Endothelial cell of umbilical vein (primary cell): ENCODE data around the gene MIF4GD. TPM values are rescaled to one million over a fixed set of nuclear protein-coding genes. Genes with fewer than 3 reads are reported as not detected.

Source experiments
- BruUV-seq: library from RNA; stranded (reverse); fragments of 400-500 nt; replicated peaks from 2 replicates; lab custom pipeline; 2021; lab: Mats Ljungman, UMichigan
- CTCF ChIA-PET: fragments of 300-600, 350-600 bp; sonication (Branson Sonifier 250); formaldehyde crosslinking; loops from one replicate; lab custom pipeline; 2021; ENCODE audit warnings: antibody characterized with exemption, inconsistent platforms; lab: Charles Lee
- POLR2A ChIA-PET: fragments of 300-600, 350-600 bp; sonication (Branson Sonifier 250); formaldehyde crosslinking; loops from one replicate; lab custom pipeline; 2021; ENCODE audit warnings: antibody characterized with exemption, inconsistent platforms; lab: Charles Lee
- DNase-seq: peaks from one replicate; pipeline ENCODE4 v3.0.0-alpha.2; 2011; ENCODE audit warnings: low read depth, low spot score
- FAIRE-seq: peaks from 2 replicates; lab custom pipeline; 2011; peaks lifted over from hg19 to GRCh38; lab: Jason Lieb, UNC
- H2AFZ ChIP-seq: 2 replicates; pipeline ENCODE4 v1.6.0; 2012; ENCODE audit warnings: low read depth, low read length, control low read depth, inconsistent platforms
- H3K27ac ChIP-seq: 2 replicates; pipeline ENCODE4 v1.5.1; 2011; ENCODE audit warnings: low read depth, mild to moderate bottlenecking, control low read depth, low read length, moderate library complexity; ENCODE audit not compliant: insufficient read depth
- H3K27me3 ChIP-seq, 2 experiments: 2 replicates each; pipeline versions ENCODE4 v1.6.0 to v1.6.1; 2011; ENCODE audit warnings: low read length in 2 of 2, mixed read lengths in 1 of 2; ENCODE audit not compliant: control insufficient read depth in 2 of 2, insufficient read depth in 2 of 2
- H3K36me3 ChIP-seq, 2 experiments: 2 replicates in 1 of 2; 3 replicates in 1 of 2; pipeline ENCODE4 v1.5.1; 2011; ENCODE audit warnings: low read length in 2 of 2, mild to moderate bottlenecking in 1 of 2, moderate library complexity in 1 of 2; ENCODE audit not compliant: control insufficient read depth in 2 of 2, insufficient read depth in 2 of 2; ENCODE audit errors: extremely low read depth in 1 of 2
- H3K4me1 ChIP-seq: 3 replicates; pipeline ENCODE4 v1.5.1; 2011; ENCODE audit warnings: mild to moderate bottlenecking, low read length; ENCODE audit not compliant: control insufficient read depth, insufficient read depth; ENCODE audit errors: extremely low read depth
- H3K4me2 ChIP-seq: 2 replicates; pipeline ENCODE4 v1.6.1; 2011; ENCODE audit warnings: low read length, control low read depth, mixed read lengths; ENCODE audit not compliant: insufficient read depth
- H3K4me3 ChIP-seq, 3 experiments: fragments of 200-600 bp in 1 of 3; sonication (generic), shearing (Covaris generic) in 1 of 3; replicated peaks in 1 of 3; 2 replicates each; pipeline ENCODE4 v1.5.1; 2011 to 2016; ENCODE audit warnings: control low read depth in 3 of 3, low read length in 3 of 3, mild to moderate bottlenecking in 2 of 3, inconsistent platforms in 1 of 3, low read depth in 1 of 3, moderate library complexity in 1 of 3; ENCODE audit not compliant: insufficient read depth in 1 of 3
- H3K79me2 ChIP-seq: 2 replicates; pipeline ENCODE4 v1.6.0; 2012; ENCODE audit warnings: low read length, inconsistent platforms; ENCODE audit not compliant: control insufficient read depth, insufficient read depth
- H3K9ac ChIP-seq: replicated peaks from 2 replicates; pipeline ENCODE3; 2011; ENCODE audit warnings: low read length, control low read depth; ENCODE audit not compliant: insufficient read depth; ENCODE audit errors: extremely low read depth
- H3K9me1 ChIP-seq: replicated peaks from 3 replicates; pipeline ENCODE4 v1.6.0; 2011; ENCODE audit warnings: mild to moderate bottlenecking, low read length; ENCODE audit not compliant: control insufficient read depth, insufficient read depth; ENCODE audit errors: extremely low read depth
- H3K9me3 ChIP-seq: replicated peaks from 2 replicates; pipeline ENCODE4 v1.5.1; 2012; ENCODE audit warnings: low read length, inconsistent platforms; ENCODE audit not compliant: control insufficient read depth, insufficient read depth
- H4K20me1 ChIP-seq: replicated peaks from 2 replicates; pipeline ENCODE3; 2011; ENCODE audit warnings: mild to moderate bottlenecking, low read length; ENCODE audit not compliant: control insufficient read depth, insufficient read depth; ENCODE audit errors: extremely low read depth
- CTCF ChIP-seq, 2 donors: IDR thresholded peaks; 1 replicate in 1 of 2; 2 replicates in 1 of 2; pipeline ENCODE4 v1.5.1; 2011; ENCODE audit warnings: low read length in 2 of 2, mild to moderate bottlenecking in 2 of 2, moderate library complexity in 2 of 2, control low read depth in 1 of 2, inconsistent platforms in 1 of 2, low read depth in 1 of 2; ENCODE audit not compliant: insufficient read depth in 1 of 2; ENCODE audit errors: extremely low read depth in 1 of 2
- EZH2 ChIP-seq: IDR thresholded peaks from 2 replicates; pipeline ENCODE4 v1.6.1; 2012; ENCODE audit warnings: borderline replicate concordance, low read depth, mild to moderate bottlenecking, moderate library complexity, low read length, inconsistent platforms; ENCODE audit not compliant: severe bottlenecking
- GATA2 ChIP-seq: IDR thresholded peaks from 2 replicates; pipeline ENCODE4 v1.7.0; 2011; ENCODE audit warnings: low read depth, mild to moderate bottlenecking, moderate library complexity, mixed read lengths, low read length; ENCODE audit not compliant: insufficient read length, insufficient read depth
- JUN ChIP-seq: IDR thresholded peaks from 2 replicates; pipeline ENCODE4 v1.6.1; 2011; ENCODE audit warnings: borderline replicate concordance, low read depth; ENCODE audit not compliant: insufficient read length, insufficient read depth
- MAX ChIP-seq: IDR thresholded peaks from 2 replicates; pipeline ENCODE4 v1.6.1; 2011; ENCODE audit not compliant: insufficient read depth, insufficient read length
- MYC ChIP-seq: IDR thresholded peaks from one replicate; pipeline ENCODE4 v1.6.1; 2011; ENCODE audit warnings: mild to moderate bottlenecking, low read depth, low read length
- POLR2A ChIP-seq: IDR thresholded peaks from 2 replicates; pipeline ENCODE4 v1.6.1; 2012; ENCODE audit warnings: low read depth, mild to moderate bottlenecking, control low read depth, low read length
- POLR2AphosphoS5 ChIP-seq: IDR thresholded peaks from 2 replicates; pipeline ENCODE4 v1.6.1; 2012; ENCODE audit warnings: low read depth, mild to moderate bottlenecking, control low read depth, low read length, moderate library complexity; ENCODE audit not compliant: insufficient read depth
- dilution Hi-C: fragments of 300-500 bp; cut with MboI; formaldehyde crosslinking; loops from one replicate; pipeline ENCODE4 v1.15.0; 2019; ENCODE audit warnings: low sequenced_read_pairs; ENCODE audit not compliant: extremely low pct_ligation_motif_present
- intact Hi-C: fragments of 100-400 bp; cut with micrococcal nuclease; formaldehyde crosslinking; loops from one replicate; pipeline ENCODE4 v1.10.0; 2022
- polyA plus RNA-seq, 4 experiments: library from polyadenylated mRNA; depleted of rRNA in 3 of 4; stranded (reverse) in 3 of 4; unstranded in 1 of 4; fragments of >200 nt; gene quantifications; 2 replicates each; pipeline versions ENCODE4 v1.2.1 to v1.2.3, GENCODE V29; 2011 to 2012; ENCODE audit warnings: missing spikeins in 1 of 4
- total RNA-seq: library from RNA; stranded (reverse); gene quantifications from 2 replicates; pipeline ENCODE4 v1.2.3, GENCODE V29; 2021

Gene MIF4GD
- total and polyA plus RNA-seq, 2 donors (not counting 3 experiments of a cell fraction or from before 2014, with no cell fraction given) = 12.4 to 35.7 TPM

GRCh38 chr17:75219815-75220214 lies 51.2 kb downstream of the MIF4GD start:
- dilution Hi-C loops (no loop called here), intact Hi-C loops (no loop called here)
- no peak overlapping the region for H3K4me3 ChIP-seq
- no peaks in the 10 kb centered on the region for H3K9me1 ChIP-seq
- H4K20me1 ChIP-seq = no peaks in the 10 kb centered on the region
- H3K4me1 ChIP-seq = no peaks in the 10 kb centered on the region
- no peaks in the 10 kb centered on the region for H3K27me3 ChIP-seq
- no peak overlapping the region for H3K9ac ChIP-seq
- no peaks in the 10 kb centered on the region for H3K79me2 ChIP-seq
- H2AFZ ChIP-seq = no peak overlapping the region
- DNase-seq (no peak), FAIRE-seq (no peak)
- TF ChIP-seq EZH2 (no peak), GATA2 (no peak), POLR2AphosphoS5 (no peak), CTCF (IDR thresholded peaks at IDR 0.05; ENCODE audit: extremely low read depth in 1 of 2, insufficient read depth in 1 of 2, low read depth in 1 of 2, low read length in 2 of 2) (no peak), MAX (no peak), JUN (no peak), MYC (no peak), POLR2A (no peak)
- H3K27ac ChIP-seq = no peak overlapping the region
- CTCF ChIA-PET = interaction anchor here (1.4 kb wide), 1 partner anchor 19 kb away, joined by 3 read pairs; no protein-coding TSS in a partner anchor
- POLR2A ChIA-PET = no interaction called here
- no peaks in the 10 kb centered on the region for H3K9me3 ChIP-seq
- H3K36me3 ChIP-seq = peaks cover 12 to 33% of the 10 kb centered on the region in 2 experiments
- no TSS peak for BruUV-seq
- H3K4me2 ChIP-seq = no peak overlapping the region
